ENCODE measurements around the gene FOSL1.

DNA sequence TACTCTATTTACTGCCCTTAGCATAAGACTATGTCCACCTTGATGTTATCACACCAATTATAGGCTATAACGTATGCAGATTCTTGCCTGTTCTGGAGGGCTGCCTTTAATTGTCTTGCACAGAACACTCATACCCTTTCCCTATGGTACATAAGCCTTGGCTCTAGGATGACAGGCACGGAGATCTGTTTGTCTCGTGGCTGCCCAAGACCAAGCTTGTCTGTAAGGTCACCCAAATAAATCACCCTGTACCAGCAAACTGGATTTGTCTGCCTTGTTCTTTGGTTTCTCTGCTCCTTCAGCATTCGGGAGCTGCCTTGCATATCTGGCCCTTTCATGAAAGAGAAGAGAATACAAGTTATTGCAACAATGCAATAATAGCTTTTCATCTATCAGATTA, 37.6 kb upstream of the FOSL1 start:
- no peak for TF ChIP-seq CTCF (IDR thresholded peaks at IDR 0.05; ENCODE audit: low read depth, low read length)
- no peak for TF ChIP-seq MYC (IDR thresholded peaks at IDR 0.05; ENCODE audit: low read depth, low read length)
